ENCODE measurements around the gene PRKG1. TPM values are rescaled to one million over a fixed set of nuclear protein-coding genes. Genes with fewer than 3 reads are reported as not detected.
"Not testable (repeated sequence)": the region's sequence is repeated elsewhere in the genome, so short reads cannot be mapped to it uniquely, and the experiment has no call there.

The PRKG1 gene
- total RNA-seq, 1 experiment from 2014 or later = 0.09 TPM

DNA sequence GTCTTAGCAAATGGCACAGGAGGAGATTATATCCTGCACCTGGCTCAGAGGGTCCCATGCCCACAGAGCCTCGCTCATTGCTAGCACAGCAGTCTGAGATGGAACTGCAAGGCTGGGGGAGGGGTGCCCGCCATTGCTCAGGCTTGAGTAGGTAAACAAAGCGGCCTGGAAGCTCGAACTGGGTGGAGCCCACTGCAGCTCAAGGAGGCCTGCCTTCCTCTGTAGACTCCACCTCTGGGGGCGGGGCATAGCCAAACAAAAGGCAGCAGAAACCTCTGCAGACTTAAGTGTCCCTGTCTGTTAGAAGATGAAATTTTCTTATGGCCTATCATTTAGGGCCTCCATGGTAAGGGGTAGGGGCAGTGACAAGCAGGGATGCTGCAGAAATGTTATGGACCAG is 207.1 kb downstream of the PRKG1 start:
- H3K36me3 Mint-ChIP-seq (ENCODE audit: insufficient read depth, unreplicated experiment); H3K9me3 ChIP-seq; CTCF ChIA-PET; H3K27ac Mint-ChIP-seq (ENCODE audit: unreplicated experiment); H3K9me3 Mint-ChIP-seq (ENCODE audit: unreplicated experiment); H3K4me3 ChIP-seq (ENCODE audit: low read depth, low read length); H3K4me1 Mint-ChIP-seq (ENCODE audit: low read depth, unreplicated experiment); POLR2A ChIA-PET; intact Hi-C loops (cut with micrococcal nuclease; ENCODE audit: unreplicated experiment); H3K27me3 ChIP-seq (replicated peaks; ENCODE audit: control insufficient read depth, insufficient read depth, low read length); H3K27me3 Mint-ChIP-seq (ENCODE audit: insufficient read depth, unreplicated experiment); BruUV-seq (replicated peaks); H3K36me3 ChIP-seq (ENCODE audit: control insufficient read depth, insufficient read depth, low read length); H3K4me1 ChIP-seq; H3K4me3 Mint-ChIP-seq (ENCODE audit: unreplicated experiment): not testable (repeated sequence)
- peak in 1 of 2 experiments; percentile 55 for DNase-seq

DNA sequence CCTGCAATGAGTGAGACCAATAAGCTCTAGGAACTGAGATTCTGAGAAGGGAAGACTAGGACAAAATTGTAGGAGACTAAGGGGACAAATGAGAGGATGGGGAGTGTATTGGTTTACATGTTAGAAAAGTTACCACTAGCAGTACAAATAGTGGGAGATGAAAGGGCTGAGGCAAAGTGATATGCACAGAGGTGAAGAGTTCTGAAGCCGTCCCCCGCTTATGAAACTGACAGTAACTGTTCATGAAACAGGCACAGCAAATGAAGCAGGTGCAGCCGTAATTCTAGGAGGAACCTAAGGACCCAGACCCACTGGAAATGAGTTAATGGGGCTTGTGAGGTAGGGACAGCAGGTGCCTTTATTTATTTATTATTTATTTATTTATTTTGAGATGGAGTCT is 211.3 kb downstream of the PRKG1 start:
- H3K27me3 ChIP-seq (replicated peaks; ENCODE audit: control insufficient read depth, insufficient read depth, low read length) = no peaks in the 10 kb centered on the region
- H3K4me3 Mint-ChIP-seq (ENCODE audit: unreplicated experiment) = no peak overlapping the region
- intact Hi-C loops (cut with micrococcal nuclease; ENCODE audit: unreplicated experiment) = no loop called here
- H3K36me3 ChIP-seq (ENCODE audit: control insufficient read depth, insufficient read depth, low read length) = no peaks in the 10 kb centered on the region
- no peak overlapping the region for H3K27ac Mint-ChIP-seq (ENCODE audit: unreplicated experiment)
- no peaks in the 10 kb centered on the region for H3K9me3 Mint-ChIP-seq (ENCODE audit: unreplicated experiment)
- TF ChIP-seq, protein P1, sequence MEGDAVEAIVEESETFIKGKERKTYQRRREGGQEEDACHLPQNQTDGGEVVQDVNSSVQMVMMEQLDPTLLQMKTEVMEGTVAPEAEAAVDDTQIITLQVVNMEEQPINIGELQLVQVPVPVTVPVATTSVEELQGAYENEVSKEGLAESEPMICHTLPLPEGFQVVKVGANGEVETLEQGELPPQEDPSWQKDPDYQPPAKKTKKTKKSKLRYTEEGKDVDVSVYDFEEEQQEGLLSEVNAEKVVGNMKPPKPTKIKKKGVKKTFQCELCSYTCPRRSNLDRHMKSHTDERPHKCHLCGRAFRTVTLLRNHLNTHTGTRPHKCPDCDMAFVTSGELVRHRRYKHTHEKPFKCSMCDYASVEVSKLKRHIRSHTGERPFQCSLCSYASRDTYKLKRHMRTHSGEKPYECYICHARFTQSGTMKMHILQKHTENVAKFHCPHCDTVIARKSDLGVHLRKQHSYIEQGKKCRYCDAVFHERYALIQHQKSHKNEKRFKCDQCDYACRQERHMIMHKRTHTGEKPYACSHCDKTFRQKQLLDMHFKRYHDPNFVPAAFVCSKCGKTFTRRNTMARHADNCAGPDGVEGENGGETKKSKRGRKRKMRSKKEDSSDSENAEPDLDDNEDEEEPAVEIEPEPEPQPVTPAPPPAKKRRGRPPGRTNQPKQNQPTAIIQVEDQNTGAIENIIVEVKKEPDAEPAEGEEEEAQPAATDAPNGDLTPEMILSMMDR (IDR thresholded peaks at IDR 0.05; ENCODE audit: insufficient read depth in 1 of 2, low read depth in 1 of 2, low read length in 1 of 2, severe bottlenecking in 1 of 2, unreplicated experiment in 1 of 2) = no peak
- H3K4me3 ChIP-seq (ENCODE audit: low read depth, low read length) = no peak overlapping the region
- BruUV-seq (replicated peaks) = no TSS peak
- H3K9me3 ChIP-seq = 0 out of 2 replicates have a peak, but pooled peaks cover 3% of the 10 kb centered on the region
- no peak for DNase-seq
- no peaks in the 10 kb centered on the region for H3K4me1 Mint-ChIP-seq (ENCODE audit: low read depth, unreplicated experiment)
- H3K4me1 ChIP-seq = no peaks in the 10 kb centered on the region
- H3K27me3 Mint-ChIP-seq (ENCODE audit: insufficient read depth, unreplicated experiment) = peaks cover 4% of the 10 kb centered on the region
- no peaks in the 10 kb centered on the region for H3K36me3 Mint-ChIP-seq (ENCODE audit: insufficient read depth, unreplicated experiment)
- ChIA-PET POLR2A (no interaction called here), CTCF (no interaction called here)

DNA sequence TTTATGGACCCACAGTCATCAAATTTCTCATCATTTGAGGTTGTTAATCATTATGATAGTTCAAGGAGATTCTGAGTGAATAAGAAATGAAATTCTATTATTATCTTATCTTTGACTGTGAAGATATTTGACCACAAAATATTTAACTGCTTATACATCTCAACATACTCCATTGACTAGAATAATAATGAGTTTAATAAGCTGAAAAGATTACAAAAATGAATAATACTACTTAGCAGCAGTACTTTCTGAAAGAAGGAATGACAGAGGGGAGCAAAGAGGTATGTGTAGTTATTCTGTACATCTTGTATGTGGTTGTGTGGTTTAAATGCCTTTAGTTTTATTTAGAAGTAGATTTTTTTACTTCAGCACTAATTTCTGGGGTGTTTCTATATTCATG is 214.2 kb downstream of the PRKG1 start:
- no peaks in the 10 kb centered on the region for H3K27me3 ChIP-seq (replicated peaks; ENCODE audit: control insufficient read depth, insufficient read depth, low read length)
- H3K9me3 ChIP-seq = 0 out of 2 replicates have a peak, but pooled peaks cover 3% of the 10 kb centered on the region
- CTCF ChIA-PET = no interaction called here
- TF ChIP-seq, protein P1 (IDR thresholded peaks at IDR 0.05; ENCODE audit: insufficient read depth in 1 of 2, low read depth in 1 of 2, low read length in 1 of 2, severe bottlenecking in 1 of 2, unreplicated experiment in 1 of 2) = no peak
- H3K4me1 Mint-ChIP-seq (ENCODE audit: low read depth, unreplicated experiment) = no peaks in the 10 kb centered on the region
- DNase-seq = no peak
- BruUV-seq (replicated peaks) = no TSS peak
- no peaks in the 10 kb centered on the region for H3K9me3 Mint-ChIP-seq (ENCODE audit: unreplicated experiment)
- no peaks in the 10 kb centered on the region for H3K36me3 ChIP-seq (ENCODE audit: control insufficient read depth, insufficient read depth, low read length)
- intact Hi-C loops (cut with micrococcal nuclease; ENCODE audit: unreplicated experiment) = no loop called here
- no peak overlapping the region for H3K27ac Mint-ChIP-seq (ENCODE audit: unreplicated experiment)
- POLR2A ChIA-PET = no interaction called here
- no peaks in the 10 kb centered on the region for H3K4me1 ChIP-seq
- H3K4me3 ChIP-seq (ENCODE audit: low read depth, low read length) = no peak overlapping the region
- H3K27me3 Mint-ChIP-seq (ENCODE audit: insufficient read depth, unreplicated experiment) = peaks cover 4% of the 10 kb centered on the region
- H3K4me3 Mint-ChIP-seq (ENCODE audit: unreplicated experiment) = no peak overlapping the region
- no peaks in the 10 kb centered on the region for H3K36me3 Mint-ChIP-seq (ENCODE audit: insufficient read depth, unreplicated experiment)

DNA sequence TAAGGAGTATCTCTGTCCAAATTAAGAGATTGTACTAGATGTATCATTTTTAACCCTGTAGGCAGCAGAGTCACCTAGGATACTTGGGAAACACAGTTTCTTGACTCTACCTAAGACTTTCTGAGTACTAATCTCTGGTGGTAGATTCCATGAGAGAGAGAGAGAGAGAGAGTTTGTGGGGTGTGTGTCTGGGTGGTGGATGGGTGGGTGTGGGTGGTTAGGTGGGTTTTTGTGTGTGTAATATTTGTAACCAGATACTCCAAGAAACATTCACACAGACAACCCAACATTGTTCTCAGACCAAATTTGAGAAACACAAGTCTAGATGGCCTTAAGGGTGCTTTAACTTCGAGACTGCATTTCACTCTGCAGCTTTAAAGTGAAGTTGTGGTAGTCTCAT is 215.2 kb downstream of the PRKG1 start:
- BruUV-seq (replicated peaks) = no TSS peak
- Histone ChIP-seq H3K4me3 (ENCODE audit: low read depth, low read length) (no peak overlapping the region), H3K9me3 (no peaks in the 10 kb centered on the region), H3K36me3 (ENCODE audit: control insufficient read depth, insufficient read depth, low read length) (no peaks in the 10 kb centered on the region), H3K4me1 (no peaks in the 10 kb centered on the region), H3K27me3 (replicated peaks; ENCODE audit: control insufficient read depth, insufficient read depth, low read length) (no peaks in the 10 kb centered on the region)
- no peaks in the 10 kb centered on the region for H3K9me3 Mint-ChIP-seq (ENCODE audit: unreplicated experiment)
- no peak for DNase-seq
- no peak overlapping the region for H3K4me3 Mint-ChIP-seq (ENCODE audit: unreplicated experiment)
- H3K27ac Mint-ChIP-seq (ENCODE audit: unreplicated experiment) = no peak overlapping the region
- H3K4me1 Mint-ChIP-seq (ENCODE audit: low read depth, unreplicated experiment) = no peaks in the 10 kb centered on the region
- intact Hi-C loops (cut with micrococcal nuclease; ENCODE audit: unreplicated experiment) = no loop called here
- H3K27me3 Mint-ChIP-seq (ENCODE audit: insufficient read depth, unreplicated experiment) = peaks cover 4% of the 10 kb centered on the region
- POLR2A ChIA-PET = no interaction called here
- CTCF ChIA-PET = no interaction called here
- TF ChIP-seq, protein P1 (IDR thresholded peaks at IDR 0.05; ENCODE audit: insufficient read depth in 1 of 2, low read depth in 1 of 2, low read length in 1 of 2, severe bottlenecking in 1 of 2, unreplicated experiment in 1 of 2) = no peak
- H3K36me3 Mint-ChIP-seq (ENCODE audit: insufficient read depth, unreplicated experiment) = no peaks in the 10 kb centered on the region

All from Caco-2 (cell line).